Endodermal cell (in vitro differentiated cells): Measurements from ENCODE around the gene NME3. TPM values are rescaled to one million over a fixed set of nuclear protein-coding genes. Genes with fewer than 3 reads are reported as not detected.

Experiments used
- DNase-seq: peaks from one replicate; pipeline ENCODE4 v3.0.0-alpha.2; 2017
- H3K27ac ChIP-seq: 2 replicates; pipeline ENCODE4 v1.5.1; 2013; ENCODE audit warnings: mild to moderate bottlenecking, low read depth, low read length, moderate library complexity
- H3K27me3 ChIP-seq: 2 replicates; pipeline ENCODE4 v1.6.1; 2013; ENCODE audit warnings: mild to moderate bottlenecking, low read length, moderate library complexity; ENCODE audit not compliant: insufficient read depth, control insufficient read depth, poor library complexity, severe bottlenecking
- H3K36me3 ChIP-seq: 2 replicates; pipeline ENCODE4 v1.7.0; 2013; ENCODE audit warnings: mild to moderate bottlenecking, low read length, moderate library complexity; ENCODE audit not compliant: control insufficient read depth, insufficient read depth
- H3K4me1 ChIP-seq: one replicate; pipeline ENCODE4 v1.7.0; 2013; ENCODE audit warnings: low read length; ENCODE audit not compliant: control insufficient read depth, insufficient read depth
- H3K4me3 ChIP-seq: 2 replicates; pipeline ENCODE4 v1.5.1; 2013; ENCODE audit warnings: mild to moderate bottlenecking, low read length, moderate library complexity
- H3K9ac ChIP-seq: 2 replicates; pipeline ENCODE4 v1.6.1; 2013; ENCODE audit warnings: mild to moderate bottlenecking, low read length, moderate library complexity; ENCODE audit not compliant: poor library complexity, severe bottlenecking; ENCODE audit errors: extremely low read depth
- H3K9me3 ChIP-seq: 2 replicates; pipeline ENCODE4 v1.6.1; 2013; ENCODE audit warnings: mild to moderate bottlenecking, low read length, moderate library complexity; ENCODE audit not compliant: control insufficient read depth
- H3K27ac Mint-ChIP-seq: 2 replicates; pipeline ENCODE4 v1.8.0; 2020; ENCODE audit warnings: mixed read lengths
- H3K27me3 Mint-ChIP-seq: 2 replicates; pipeline ENCODE4 v1.8.0; 2021; ENCODE audit warnings: mild to moderate bottlenecking, mixed read lengths; ENCODE audit not compliant: insufficient read depth
- H3K36me3 Mint-ChIP-seq: 2 replicates; pipeline ENCODE4 v1.8.0; 2020; ENCODE audit warnings: low read depth, mixed read lengths
- H3K4me1 Mint-ChIP-seq: 2 replicates; pipeline ENCODE4 v1.8.0; 2020; ENCODE audit warnings: mixed read lengths
- H3K4me3 Mint-ChIP-seq: 2 replicates; pipeline ENCODE4 v1.8.0; 2020; ENCODE audit warnings: mild to moderate bottlenecking, moderate library complexity, mixed read lengths
- H3K9me3 Mint-ChIP-seq: 2 replicates; pipeline ENCODE4 v1.8.0; 2020; ENCODE audit warnings: mild to moderate bottlenecking, mixed read lengths
- CTCF ChIP-seq: fragments of 200-600 bp; sonication (generic); conservative IDR thresholded peaks from 2 replicates; pipeline ENCODE4 v1.5.0; 2021; ENCODE audit warnings: antibody characterized with exemption, mild to moderate bottlenecking
- WGBS, 2 experiments: methylation state at CpG; one replicate each; pipeline versions ENCODE4 v1.1.5 to v1.1.7; 2013; ENCODE audit warnings: missing lambda C conversion rate in 2 of 2, mixed read lengths in 1 of 2; ENCODE audit not compliant: insufficient coverage in 1 of 2, insufficient read length in 1 of 2; 5-methylcytosine and 5-hydroxymethylcytosine counted together
- total RNA-seq, 2 donors: library from RNA; stranded (reverse); fragmentation: NEBNext Ultra II Directional in 1 of 2; extraction: Animal tissue kit (Norgen Biotek cat#: 25700) in 1 of 2; gene quantifications; 2 replicates in 1 of 2; 3 replicates in 1 of 2; pipeline ENCODE4 v1.2.1, GENCODE V29; 2021

The NME3 gene
- total RNA-seq, 2 donors from 2014 or later, result 70.3 to 73.6 TPM

- H3K36me3 ChIP-seq, result peaks cover 25% of the 10 kb centered on the region
- peaks cover 17% of the 10 kb centered on the region for H3K9me3 Mint-ChIP-seq
- H3K4me1 Mint-ChIP-seq, result no peaks in the 10 kb centered on the region
- H3K36me3 Mint-ChIP-seq, result peaks cover 59% of the 10 kb centered on the region
- 93 to 95% methylated on average over 13 to 16 of the region's 16 CpGs for WGBS, 2 experiments
- no peaks in the 10 kb centered on the region for H3K27me3 Mint-ChIP-seq
- no peak overlapping the region for H3K4me3 ChIP-seq
- H3K9me3 ChIP-seq, result no peaks in the 10 kb centered on the region
- no peak overlapping the region for H3K27ac Mint-ChIP-seq
- H3K4me3 Mint-ChIP-seq, result no peak overlapping the region
- TF ChIP-seq CTCF, result no peak
- H3K4me1 ChIP-seq, result no peaks in the 10 kb centered on the region
- H3K27me3 ChIP-seq, result no peaks in the 10 kb centered on the region
- DNase-seq, result no peak
- no peak overlapping the region for H3K27ac ChIP-seq
- H3K9ac ChIP-seq, result no peak overlapping the region
Measured at GRCh38 chr16:1810536-1810935, 39.2 kb upstream of the NME3 start.

GRCh38 chr16:1810106-1810505 lies 38.8 kb upstream of the NME3 start:
- no peaks in the 10 kb centered on the region for H3K4me1 Mint-ChIP-seq
- Histone ChIP-seq H3K4me3 (no peak overlapping the region), H3K9me3 (no peaks in the 10 kb centered on the region), H3K27me3 (no peaks in the 10 kb centered on the region), H3K27ac (no peak overlapping the region), H3K4me1 (no peaks in the 10 kb centered on the region), H3K9ac (no peak overlapping the region), H3K36me3 (peaks cover 21% of the 10 kb centered on the region)
- H3K27ac Mint-ChIP-seq, result no peak overlapping the region
- H3K36me3 Mint-ChIP-seq, result peaks cover 59% of the 10 kb centered on the region
- no peak for DNase-seq
- TF ChIP-seq CTCF, result no peak
- no peak overlapping the region for H3K4me3 Mint-ChIP-seq
- H3K9me3 Mint-ChIP-seq, result peaks cover 18% of the 10 kb centered on the region
- no peaks in the 10 kb centered on the region for H3K27me3 Mint-ChIP-seq
- WGBS, 2 experiments, result 94 to 97% methylated on average over 9 to 16 of the region's 16 CpGs

- Histone ChIP-seq H3K9me3 (no peaks in the 10 kb centered on the region), H3K4me3 (no peak overlapping the region), H3K9ac (no peak overlapping the region), H3K27me3 (no peaks in the 10 kb centered on the region), H3K36me3 (peaks cover 18% of the 10 kb centered on the region), H3K27ac (no peak overlapping the region), H3K4me1 (no peaks in the 10 kb centered on the region)
- Mint-ChIP-seq H3K27ac (no peak overlapping the region), H3K36me3 (peaks cover 58% of the 10 kb centered on the region), H3K4me1 (no peaks in the 10 kb centered on the region), H3K27me3 (no peaks in the 10 kb centered on the region), H3K9me3 (peaks cover 18% of the 10 kb centered on the region), H3K4me3 (no peak overlapping the region)
- peak; percentile 25 for TF ChIP-seq CTCF
- 77 to 83% methylated on average over 16 to 28 of the region's 28 CpGs for WGBS, 2 experiments
- DNase-seq, result peak; percentile 83
Measured at GRCh38 chr16:1809281-1809801, 38.0 kb upstream of the NME3 start.
